ENCODE measurements around the gene APC.

DNA sequence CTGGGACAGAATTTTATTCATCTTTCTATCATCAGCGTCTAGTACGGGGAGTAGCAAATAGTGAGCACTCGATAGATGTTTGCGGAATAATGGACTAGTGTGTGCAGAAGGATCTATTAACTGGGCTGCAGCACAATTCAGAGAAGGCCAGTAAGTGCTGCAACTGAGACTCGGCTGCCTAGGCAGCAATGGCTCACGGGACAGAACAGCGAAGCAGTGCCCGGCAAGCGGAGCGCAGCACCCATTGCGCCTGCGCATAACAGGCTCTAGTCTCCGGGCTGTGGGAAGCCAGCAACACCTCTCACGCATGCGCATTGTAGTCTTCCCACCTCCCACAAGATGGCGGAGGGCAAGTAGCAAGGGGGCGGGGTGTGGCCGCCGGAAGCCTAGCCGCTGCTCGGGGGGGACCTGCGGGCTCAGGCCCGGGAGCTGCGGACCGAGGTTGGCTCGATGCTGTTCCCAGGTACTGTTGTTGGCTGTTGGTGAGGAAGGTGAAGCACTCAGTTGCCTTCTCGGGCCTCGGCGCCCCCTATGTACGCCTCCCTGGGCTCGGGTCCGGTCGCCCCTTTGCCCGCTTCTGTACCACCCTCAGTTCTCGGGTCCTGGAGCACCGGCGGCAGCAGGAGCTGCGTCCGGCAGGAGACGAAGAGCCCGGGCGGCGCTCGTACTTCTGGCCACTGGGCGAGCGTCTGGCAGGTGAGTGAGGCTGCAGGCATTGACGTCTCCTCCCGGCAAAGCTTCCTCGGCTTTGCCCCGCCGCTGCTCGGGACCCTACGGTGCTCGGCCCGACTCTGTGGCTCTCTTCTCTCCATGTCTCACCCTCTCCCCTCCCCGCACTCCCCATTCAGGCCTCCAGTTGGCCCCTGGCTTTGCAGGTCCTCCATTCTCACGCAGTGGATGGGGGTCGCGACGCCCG is 30.2 kb upstream of the APC start:
- TF ChIP-seq CTCF (IDR thresholded peaks at IDR 0.05) (peak in 2 of 6 experiments; percentile 12 to 13), POLR2A (IDR thresholded peaks at IDR 0.05) (peak; percentile 48 to 90)
